ENCODE data around the gene PRRT1B.
A peak's percentile ranks its signal among the peaks of the same experiment; 100 is the strongest.

Gene PRRT1B

DNA sequence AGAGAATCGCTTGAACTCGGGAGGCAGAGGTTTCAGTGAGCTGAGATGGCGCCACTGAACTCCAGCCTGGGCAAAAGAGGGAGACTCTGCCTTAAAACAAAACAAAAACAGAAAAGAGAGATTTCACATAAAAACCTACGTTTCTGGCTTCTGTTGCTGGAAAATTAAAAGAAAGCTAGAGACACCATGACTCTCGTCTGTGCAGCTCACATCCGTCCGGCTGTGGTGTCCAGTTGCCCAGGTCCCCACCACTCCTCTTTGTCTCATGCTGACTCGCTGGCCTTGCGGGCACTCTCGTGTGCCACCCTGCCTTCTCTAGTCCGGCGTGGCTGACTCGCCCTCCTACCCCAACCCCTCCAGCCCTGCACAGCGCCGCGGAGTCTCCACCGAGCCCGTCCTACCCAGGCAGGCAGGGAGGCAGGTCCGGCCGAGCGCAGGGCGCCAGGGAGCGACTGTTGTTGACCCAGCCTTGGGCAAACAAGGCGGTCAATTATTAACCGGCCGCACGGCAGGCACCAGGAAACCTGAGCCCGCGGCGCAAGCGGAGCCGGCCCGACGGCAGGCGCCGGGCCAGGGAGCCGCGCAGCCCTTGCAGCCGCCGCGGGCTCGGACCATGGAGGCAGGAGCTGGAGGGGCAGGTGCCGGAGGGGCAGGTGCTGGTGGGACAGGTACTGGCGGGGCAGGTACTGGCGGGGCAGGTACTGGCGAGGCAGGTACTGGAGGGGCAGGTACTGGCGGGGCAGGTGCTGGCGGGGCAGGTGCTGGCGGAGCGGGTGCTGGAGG, at the start of gene PRRT1B:
Gene PRRT1B (plus strand): TSS at position 521 of the 783 bp plus-strand sequence. CDS start 93 bp downstream, at position 614.
- peak within 1 kb of the TSS; percentile 97 for H3K27ac ChIP-seq
- TF ChIP-seq, protein P1, sequence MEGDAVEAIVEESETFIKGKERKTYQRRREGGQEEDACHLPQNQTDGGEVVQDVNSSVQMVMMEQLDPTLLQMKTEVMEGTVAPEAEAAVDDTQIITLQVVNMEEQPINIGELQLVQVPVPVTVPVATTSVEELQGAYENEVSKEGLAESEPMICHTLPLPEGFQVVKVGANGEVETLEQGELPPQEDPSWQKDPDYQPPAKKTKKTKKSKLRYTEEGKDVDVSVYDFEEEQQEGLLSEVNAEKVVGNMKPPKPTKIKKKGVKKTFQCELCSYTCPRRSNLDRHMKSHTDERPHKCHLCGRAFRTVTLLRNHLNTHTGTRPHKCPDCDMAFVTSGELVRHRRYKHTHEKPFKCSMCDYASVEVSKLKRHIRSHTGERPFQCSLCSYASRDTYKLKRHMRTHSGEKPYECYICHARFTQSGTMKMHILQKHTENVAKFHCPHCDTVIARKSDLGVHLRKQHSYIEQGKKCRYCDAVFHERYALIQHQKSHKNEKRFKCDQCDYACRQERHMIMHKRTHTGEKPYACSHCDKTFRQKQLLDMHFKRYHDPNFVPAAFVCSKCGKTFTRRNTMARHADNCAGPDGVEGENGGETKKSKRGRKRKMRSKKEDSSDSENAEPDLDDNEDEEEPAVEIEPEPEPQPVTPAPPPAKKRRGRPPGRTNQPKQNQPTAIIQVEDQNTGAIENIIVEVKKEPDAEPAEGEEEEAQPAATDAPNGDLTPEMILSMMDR (conservative IDR thresholded peaks at IDR 0.05) = no peak

DNA sequence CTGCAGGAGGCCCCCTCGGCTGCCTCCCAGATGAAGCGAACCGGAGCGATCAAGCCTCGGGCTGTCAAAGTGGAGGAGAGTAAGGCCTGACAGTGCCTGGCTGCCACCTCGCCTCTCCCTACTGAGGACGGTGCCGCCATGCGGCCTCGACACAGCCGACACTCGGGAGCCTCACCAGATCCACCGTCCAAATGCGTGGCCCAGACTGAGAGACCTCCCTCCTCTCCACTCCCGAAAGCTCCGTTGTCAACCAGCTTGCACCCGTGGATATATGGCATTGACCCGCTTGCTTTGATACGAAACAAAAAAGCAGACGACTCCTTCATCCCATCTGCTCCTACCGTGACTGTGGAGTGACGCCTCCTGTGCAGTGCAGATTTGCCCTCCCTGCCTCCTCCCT, 49.5 kb upstream of the PRRT1B start:
- TF ChIP-seq, protein P1 (conservative IDR thresholded peaks at IDR 0.05) = no peak
- peak overlapping the region; percentile 5; the same call in 1 of the 2 replicates for H3K27ac ChIP-seq

DNA sequence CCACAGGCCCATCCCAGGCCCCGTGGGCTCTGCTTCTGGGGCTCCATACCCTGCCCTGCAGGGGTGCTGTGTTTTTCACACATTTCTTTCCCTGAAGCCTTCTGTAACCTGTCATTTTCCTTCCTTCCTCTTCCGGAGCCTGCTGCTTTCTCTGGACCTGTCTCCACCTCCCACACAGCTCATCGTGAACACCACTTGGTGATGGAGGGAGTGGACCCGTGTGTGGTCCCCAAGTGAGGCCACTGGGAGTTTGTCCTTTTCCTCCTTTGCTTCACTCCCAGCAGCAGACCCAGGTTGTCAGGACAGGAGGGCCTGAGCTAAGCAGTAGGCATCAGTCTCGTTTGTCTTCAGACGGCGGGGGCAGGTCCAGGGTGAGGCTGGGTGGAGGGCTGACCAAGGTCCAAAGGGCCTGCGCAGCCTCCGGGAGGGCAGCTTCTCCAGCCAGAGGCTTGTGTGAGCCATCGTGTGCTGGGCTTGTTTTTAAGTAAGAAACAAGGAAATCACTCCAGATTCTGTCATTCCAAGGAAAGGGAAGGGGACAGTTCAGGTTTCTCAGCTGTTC, 48.4 kb upstream of the PRRT1B start:
- TF ChIP-seq, protein P1 (conservative IDR thresholded peaks at IDR 0.05) = no peak
- peak overlapping the region; percentile 5; the same call in 1 of the 2 replicates for H3K27ac ChIP-seq

DNA sequence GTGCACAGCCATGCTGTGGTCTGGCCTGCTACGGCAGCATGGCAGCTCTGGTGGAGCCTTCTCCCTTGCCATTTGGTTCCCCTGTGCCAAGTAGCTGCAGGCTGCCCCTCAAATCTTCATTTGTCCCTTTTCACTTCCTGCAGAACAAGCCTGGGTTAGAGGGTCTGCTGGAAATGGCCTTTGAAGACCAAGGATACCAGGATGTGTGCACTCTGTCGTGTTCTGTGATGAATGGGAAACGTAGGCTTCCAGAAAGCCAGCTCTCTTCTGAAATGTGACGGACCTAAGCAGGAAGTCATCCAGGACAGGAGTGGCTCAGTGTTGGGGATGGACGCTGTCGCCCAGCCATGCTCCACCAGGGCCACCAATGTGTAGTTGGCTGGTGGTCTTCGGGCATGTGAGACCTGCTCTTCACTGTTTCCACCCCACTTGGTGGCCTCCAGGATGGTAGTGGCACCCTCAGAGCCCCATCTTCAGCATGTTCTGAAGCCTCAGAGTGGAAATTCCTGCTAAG, 46.0 kb upstream of the PRRT1B start:
- H3K27ac ChIP-seq = no peak overlapping the region; the same call in 1 of the 2 replicates

DNA sequence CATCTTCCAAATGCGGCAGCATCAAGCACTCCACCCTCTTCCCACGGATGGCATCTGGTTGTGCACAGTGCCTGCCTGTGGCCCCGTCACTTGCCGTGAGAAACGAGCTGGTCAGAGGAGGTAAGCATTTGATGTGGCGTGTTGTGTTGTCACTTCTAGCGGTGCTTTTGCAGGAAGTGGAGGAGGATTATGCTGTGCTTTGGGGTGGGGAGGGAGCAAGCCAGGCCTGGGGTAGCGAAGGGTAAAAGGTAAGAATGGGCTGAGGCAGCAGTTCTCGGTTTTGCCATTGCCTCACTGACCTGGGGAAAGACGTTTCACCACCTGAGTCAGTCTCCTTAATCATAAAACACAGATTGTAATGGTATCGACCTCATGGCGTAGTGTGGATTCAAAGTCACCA, 44.9 kb upstream of the PRRT1B start:
- TF ChIP-seq, protein P1 (conservative IDR thresholded peaks at IDR 0.05) = no peak
- H3K27ac ChIP-seq = peak overlapping the region; percentile 89; the same call in 1 of the 2 replicates

More for the DNA sequence above, 46.0 kb upstream of the PRRT1B start:
- TF ChIP-seq, protein P1 (conservative IDR thresholded peaks at IDR 0.05) = no peak

DNA sequence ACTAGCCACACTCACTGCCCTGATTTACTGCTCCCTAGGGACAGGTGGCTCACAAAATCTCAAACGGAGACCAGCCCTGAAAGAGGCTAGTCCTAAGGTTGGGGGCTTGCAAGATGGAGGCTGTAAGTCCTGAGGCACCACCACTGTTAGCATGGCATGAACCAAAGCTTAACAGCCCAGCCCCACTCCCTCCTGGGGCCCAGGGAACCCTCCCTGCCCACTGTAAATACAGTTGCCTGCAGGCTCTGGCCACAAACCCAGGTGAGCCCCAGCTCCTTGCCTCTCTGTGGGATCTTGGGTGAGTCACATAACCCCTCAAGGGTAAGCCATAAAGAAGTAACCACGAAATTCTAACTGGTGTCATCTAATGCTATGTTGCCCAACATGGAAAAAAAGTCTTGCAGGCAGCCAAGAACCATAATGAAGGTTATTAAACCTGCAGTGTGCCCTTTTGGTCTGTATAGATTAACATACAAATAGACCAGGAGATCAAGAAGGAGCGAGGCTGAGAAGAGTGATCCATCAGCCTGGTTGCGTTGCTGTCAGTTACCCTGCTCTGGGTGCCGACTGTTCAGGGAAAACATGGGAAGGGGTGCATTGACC, 44.3 kb upstream of the PRRT1B start:
- TF ChIP-seq, protein P1 (conservative IDR thresholded peaks at IDR 0.05) = no peak
- peak overlapping the region; percentile 89; the same call in 1 of the 2 replicates for H3K27ac ChIP-seq
